Adrenal gland (tissue), 12 donors: Measurements from ENCODE around the gene CACNA1C. TPM values are rescaled to one million over a fixed set of nuclear protein-coding genes. Genes with fewer than 3 reads are reported as not detected.

ENCODE experiments used
- DNase-seq, 7 donors: peaks; one replicate each; pipeline ENCODE4 v3.0.0-alpha.2; 2019 to 2020
- H3K27ac ChIP-seq, 5 donors: fragments of 200-600 bp; sonication (generic) in 4 of 5; 1 replicate in 3 of 5; 2 replicates in 2 of 5; pipeline versions ENCODE4 v1.5.1 to v1.8.0; 2016 to 2020; ENCODE audit warnings: mild to moderate bottlenecking in 1 of 5
- H3K27me3 ChIP-seq: fragments of 200-600 bp; 2 replicates; pipeline ENCODE4 v1.8.0; 2021
- H3K36me3 ChIP-seq, 2 donors: fragments of 200-600 bp; replicated peaks in 1 of 2; 1 replicate in 1 of 2; 2 replicates in 1 of 2; pipeline versions ENCODE4 v1.5.1 to v1.8.0; 2018 to 2022
- H3K4me1 ChIP-seq, 2 donors: fragments of 200-600 bp; replicated peaks in 1 of 2; 1 replicate in 1 of 2; 2 replicates in 1 of 2; pipeline versions ENCODE4 v1.5.1 to v1.8.0; 2018 to 2021
- H3K4me3 ChIP-seq, 4 donors: fragments of 200-600 bp; sonication (generic) in 3 of 4; one replicate each; pipeline ENCODE4 v1.5.1; 2016 to 2018
- H3K9me3 ChIP-seq, 3 donors: fragments of 200-600 bp; sonication (generic) in 1 of 3; replicated peaks in 1 of 3; 1 replicate in 2 of 3; 2 replicates in 1 of 3; pipeline versions ENCODE4 v1.5.1 to v1.8.0; 2016 to 2021
- CTCF ChIP-seq, 6 experiments: fragments of 450-650 bp in 4 of 6; fragments of 200-600 bp in 2 of 6; sonication (generic) in 1 of 6; IDR thresholded peaks; 1 replicate in 5 of 6; 2 replicates in 1 of 6; pipeline versions ENCODE4 v1.5.1 to v1.8.0; 2016 to 2021; ENCODE audit warnings: antibody characterized with exemption in 6 of 6, mild to moderate bottlenecking in 2 of 6, moderate library complexity in 1 of 6
- POLR2A ChIP-seq, 2 donors: fragments of 450-650 bp; IDR thresholded peaks; one replicate each; pipeline ENCODE4 v1.6.1; 2017; ENCODE audit warnings: antibody characterized with exemption in 2 of 2, mild to moderate bottlenecking in 2 of 2, moderate library complexity in 1 of 2
- WGBS, 4 donors: extraction: QIAGEN DNeasy Blood & Tissue Kit in 2 of 4; methylation state at CpG; one replicate each; pipeline versions ENCODE4 v1.1.5 to v1.1.7; 2013 to 2017; 5-methylcytosine and 5-hydroxymethylcytosine counted together
- intact Hi-C, 2 donors: fragments of 100-400 bp; cut with DNase I; formaldehyde crosslinking; loops; one replicate each; pipeline versions ENCODE4 v1.14.1 to v1.15.0; 2022 to 2023
- polyA plus RNA-seq, 3 donors: library from polyadenylated mRNA; stranded (reverse); fragments of 200-250 nt in 2 of 3; fragments of 350-450 nt in 1 of 3; fragmentation: Illumina TruSeq in 1 of 3; extraction: RNeasy Lipid Tissue Mini Kit (QIAGEN cat#74804) in 1 of 3; gene quantifications; one replicate each; pipeline ENCODE4 v1.2.3, GENCODE V29; 2013 to 2014
- total RNA-seq, 9 donors: library from RNA; depleted of rRNA in 4 of 9; stranded (reverse); fragments of >200 nt in 4 of 9; fragments of 120-200 nt in 1 of 9; fragmentation: NEBNext Ultra II Directional in 1 of 9; extraction: Animal tissue kit (Norgen Biotek cat#: 25700) in 1 of 9; gene quantifications; one replicate each; pipeline versions ENCODE4 v1.1.0 to v1.2.4, GENCODE V29; 2013 to 2023
- donor health status: healthy with polysubstance abuse.
- donor health status: Bipolar disorder and iron deficiency.
- donor health status: DM: yes; HTN: yes; CAD: no.
- donor health status: DM: no; HTN: no; CAD: no.
- donor health status: DM: no; HTN: no; CAD: no.
- donor health status: DM: yes; HTN: yes; CAD: no.

Gene CACNA1C
- total and polyA plus RNA-seq, 12 donors = 1.4 to 5.8 (median 3.5) TPM

DNA sequence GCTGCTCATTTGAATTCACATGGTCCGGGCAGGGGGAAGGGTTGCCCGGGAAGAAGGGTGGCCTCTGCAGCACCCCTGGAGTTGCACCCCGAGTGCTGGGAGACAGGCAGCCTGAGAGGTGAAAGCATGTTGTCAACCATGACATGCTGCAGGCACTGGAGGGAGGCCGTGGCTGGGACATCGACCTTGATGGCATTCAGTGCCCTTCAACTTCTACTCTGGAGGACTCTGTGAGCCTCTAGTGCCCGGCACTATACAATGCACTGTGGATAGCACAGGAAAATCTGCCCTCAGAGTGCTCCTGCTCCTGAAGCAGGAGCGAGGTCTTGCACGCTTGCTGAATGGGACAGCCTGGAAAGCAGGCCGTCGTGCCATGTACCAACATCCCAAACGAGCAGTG lies 382.7 kb downstream of the CACNA1C start:
- Histone ChIP-seq H3K4me1 (peaks cover 0 to 12% of the 10 kb centered on the region in 2 donors), H3K27me3 (no peaks in the 10 kb centered on the region), H3K4me3 (no peak overlapping the region), H3K36me3 (no peaks in the 10 kb centered on the region), H3K27ac (no peak overlapping the region), H3K9me3 (no peaks in the 10 kb centered on the region)
- intact Hi-C loops = no loop called here
- WGBS, 4 donors = 80 to 94% (median 82%) methylated on average over 9 to 11 of the region's 11 CpGs
- no peak for TF ChIP-seq POLR2A (IDR thresholded peaks at IDR 0.05)
- no peak for TF ChIP-seq CTCF (IDR thresholded peaks at IDR 0.05)
- no peak for DNase-seq

DNA sequence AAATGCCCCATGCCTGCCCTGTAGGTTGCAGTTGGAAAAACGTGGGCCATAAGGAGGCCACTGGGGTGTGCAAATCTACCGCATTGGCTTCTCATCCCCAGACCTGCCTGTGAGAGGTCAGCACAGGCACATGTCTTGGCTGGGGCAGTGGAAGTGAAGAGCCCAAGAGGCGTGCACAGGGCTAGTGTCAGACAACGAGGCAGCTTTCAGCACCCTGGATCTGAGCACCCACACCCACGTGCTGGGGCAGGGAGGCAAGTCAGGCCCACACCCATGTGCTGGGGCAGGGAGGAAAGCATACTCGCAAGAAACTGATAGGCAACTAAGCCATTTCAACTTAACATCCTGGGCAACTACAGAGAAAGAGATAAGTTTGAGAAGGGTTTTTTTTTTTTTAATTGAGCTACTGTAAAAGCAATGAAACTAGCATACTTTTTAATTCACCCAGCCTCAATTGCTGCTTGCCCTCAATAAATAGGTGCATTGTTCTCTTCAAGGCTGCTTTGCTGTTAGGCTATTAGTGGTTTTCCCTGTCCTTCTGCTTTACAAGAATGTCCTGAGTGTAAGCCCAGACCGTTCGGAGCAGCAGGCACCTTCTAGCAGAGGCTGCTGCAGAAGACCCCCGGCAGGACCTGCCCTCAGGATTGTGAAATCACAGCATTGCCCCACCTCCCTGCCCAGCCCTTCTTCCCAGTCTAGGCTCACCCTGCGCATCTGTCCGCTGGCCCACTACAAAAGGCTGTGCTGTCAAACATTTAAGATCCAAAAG lies 386.7 kb downstream of the CACNA1C start:
- 66 to 75% (median 74%) methylated on average over 10 to 11 of the region's 11 CpGs for WGBS, 4 donors
- intact Hi-C loops = no loop called here
- Histone ChIP-seq H3K27ac (no peak overlapping the region), H3K9me3 (no peaks in the 10 kb centered on the region), H3K36me3 (no peaks in the 10 kb centered on the region), H3K4me3 (no peak overlapping the region), H3K4me1 (no peaks in the 10 kb centered on the region), H3K27me3 (no peaks in the 10 kb centered on the region)
- TF ChIP-seq POLR2A (IDR thresholded peaks at IDR 0.05) (no peak), CTCF (IDR thresholded peaks at IDR 0.05) (no peak)
- no peak for DNase-seq

DNA sequence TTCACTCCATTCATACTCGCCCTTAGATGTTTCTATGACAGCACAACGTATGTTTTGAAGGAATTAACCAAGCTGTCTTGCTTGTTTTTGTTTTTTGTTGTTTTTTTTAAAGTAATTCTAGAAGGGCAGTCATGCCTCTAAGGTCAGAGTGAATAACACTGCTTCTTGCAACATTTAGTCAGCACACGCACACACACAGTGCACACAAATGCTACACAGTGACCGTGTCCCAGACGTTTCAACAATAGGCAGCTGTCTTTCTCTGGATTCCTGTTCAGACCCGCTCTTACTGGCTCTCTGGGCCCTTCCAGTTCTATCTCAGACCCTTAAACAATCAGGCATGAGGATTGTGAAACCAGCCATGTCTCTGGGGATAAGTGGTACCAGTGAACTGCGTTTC lies 391.0 kb downstream of the CACNA1C start:
- DNase-seq = no peak
- H3K27me3 ChIP-seq = no peaks in the 10 kb centered on the region
- no peaks in the 10 kb centered on the region for H3K4me1 ChIP-seq
- no peak overlapping the region for H3K4me3 ChIP-seq
- intact Hi-C loops = no loop called here
- no peaks in the 10 kb centered on the region for H3K9me3 ChIP-seq
- no peaks in the 10 kb centered on the region for H3K36me3 ChIP-seq
- WGBS, 4 donors = 79 to 85% (median 81%) methylated on average over 7 of the region's 7 CpGs
- H3K27ac ChIP-seq = no peak overlapping the region
- no peak for TF ChIP-seq POLR2A (IDR thresholded peaks at IDR 0.05)
- TF ChIP-seq CTCF (IDR thresholded peaks at IDR 0.05) = no peak

DNA sequence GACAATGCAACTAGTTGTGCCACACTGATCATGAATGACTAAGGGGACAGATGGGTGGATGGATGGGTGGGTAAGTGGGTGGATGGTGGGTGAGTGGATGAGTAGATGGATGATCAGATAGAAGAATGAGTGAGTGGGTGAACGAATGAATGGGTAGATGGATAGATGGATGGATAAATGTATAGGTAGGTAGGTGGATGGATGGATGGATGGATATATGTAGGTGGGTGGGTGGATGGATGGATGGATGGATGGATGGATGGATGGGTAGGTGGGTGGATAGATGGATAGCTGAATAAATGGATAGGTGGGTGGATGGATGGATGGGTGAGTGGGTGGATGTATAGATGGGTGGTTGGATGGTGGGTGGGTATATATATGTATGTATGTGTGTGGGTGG lies 393.2 kb downstream of the CACNA1C start:
- DNase-seq = no peak
- no peak for TF ChIP-seq CTCF (IDR thresholded peaks at IDR 0.05)
- no peak for TF ChIP-seq POLR2A (IDR thresholded peaks at IDR 0.05)
- H3K4me1 ChIP-seq = no peaks in the 10 kb centered on the region
- WGBS, 4 donors = 50 to 67% (median 59%) methylated on average over 1 of the region's 1 CpG
- no peaks in the 10 kb centered on the region for H3K27me3 ChIP-seq
- no peaks in the 10 kb centered on the region for H3K36me3 ChIP-seq
- intact Hi-C loops = no loop called here
- no peak overlapping the region for H3K27ac ChIP-seq
- no peaks in the 10 kb centered on the region for H3K9me3 ChIP-seq
- no peak overlapping the region for H3K4me3 ChIP-seq
